Loucy (cell line): Measurements from ENCODE around the gene ATP1B2.

ENCODE experiments used
- H2AFZ ChIP-seq: fragments of 200-600 bp; sonication (generic); 2 replicates; pipeline ENCODE4 v1.6.0; 2016; ENCODE audit warnings: antibody characterized with exemption, mild to moderate bottlenecking, low read length, moderate library complexity
- H3F3A ChIP-seq: fragments of 200-600 bp; 2 replicates; pipeline ENCODE4 v1.6.0; 2016; ENCODE audit warnings: antibody characterized with exemption, low read depth, mild to moderate bottlenecking
- H3K27me3 ChIP-seq: fragments of 200-600 bp; sonication (generic); 2 replicates; pipeline ENCODE4 v1.6.1; 2014; ENCODE audit warnings: low read length, mild to moderate bottlenecking; ENCODE audit not compliant: insufficient read depth, poor library complexity, severe bottlenecking
- H3K36me3 ChIP-seq: fragments of 200-600 bp; sonication (generic); 2 replicates; pipeline ENCODE4 v1.6.1; 2016; ENCODE audit warnings: low read length; ENCODE audit not compliant: insufficient read depth
- H3K4me1 ChIP-seq: fragments of 200-600 bp; sonication (generic); 2 replicates; pipeline ENCODE4 v1.5.1; 2014; ENCODE audit warnings: low read length, mild to moderate bottlenecking; ENCODE audit not compliant: insufficient read depth, poor library complexity, severe bottlenecking
- H3K4me2 ChIP-seq: fragments of 200-600 bp; sonication (generic); 2 replicates; pipeline ENCODE4 v1.6.0; 2014; ENCODE audit warnings: antibody characterized with exemption, low read length, low read depth, mild to moderate bottlenecking; ENCODE audit not compliant: poor library complexity, severe bottlenecking
- H3K4me3 ChIP-seq: fragments of 200-600 bp; sonication (generic); 2 replicates; pipeline ENCODE4 v1.5.1; 2014; ENCODE audit warnings: low read length, mild to moderate bottlenecking, mixed read lengths; ENCODE audit not compliant: poor library complexity, severe bottlenecking
- H3K79me2 ChIP-seq: fragments of 200-600 bp; sonication (generic); 2 replicates; pipeline ENCODE4 v1.6.1; 2014; ENCODE audit warnings: low read length; ENCODE audit not compliant: insufficient read depth
- H3K9ac ChIP-seq: fragments of 200-600 bp; sonication (generic); 2 replicates; pipeline ENCODE4 v1.6.0; 2014; ENCODE audit warnings: mild to moderate bottlenecking, low read depth, low read length, moderate library complexity; ENCODE audit not compliant: poor library complexity, severe bottlenecking
- H3K9me2 ChIP-seq: fragments of 200-600 bp; sonication (generic); replicated peaks from 2 replicates; pipeline ENCODE4 v1.6.1; 2016; ENCODE audit warnings: low read depth, low read length, mixed read lengths
- H3K9me3 ChIP-seq: fragments of 200-600 bp; sonication (generic); 2 replicates; pipeline ENCODE4 v1.6.1; 2014; ENCODE audit warnings: mild to moderate bottlenecking, antibody characterized with exemption, low read length, low read depth; ENCODE audit not compliant: insufficient read depth
- H4K20me1 ChIP-seq: fragments of 200-600 bp; sonication (generic); 2 replicates; pipeline ENCODE4 v1.6.0; 2014; ENCODE audit warnings: antibody characterized with exemption, low read length, mild to moderate bottlenecking; ENCODE audit not compliant: insufficient read depth, poor library complexity, severe bottlenecking
- EZH2phosphoT487 ChIP-seq: fragments of 200-600 bp; IDR thresholded peaks from 2 replicates; pipeline ENCODE4 v1.6.1; 2018; ENCODE audit warnings: antibody characterized with exemption, mild to moderate bottlenecking, moderate library complexity, borderline replicate concordance
- TF ChIP-seq, protein P1 (sequence below): fragments of 200-600 bp; sonication (generic); conservative IDR thresholded peaks from 2 replicates; pipeline ENCODE4 v1.5.1; 2014; ENCODE audit warnings: mild to moderate bottlenecking, antibody characterized with exemption, low read length

ATP1B2 gene

DNA sequence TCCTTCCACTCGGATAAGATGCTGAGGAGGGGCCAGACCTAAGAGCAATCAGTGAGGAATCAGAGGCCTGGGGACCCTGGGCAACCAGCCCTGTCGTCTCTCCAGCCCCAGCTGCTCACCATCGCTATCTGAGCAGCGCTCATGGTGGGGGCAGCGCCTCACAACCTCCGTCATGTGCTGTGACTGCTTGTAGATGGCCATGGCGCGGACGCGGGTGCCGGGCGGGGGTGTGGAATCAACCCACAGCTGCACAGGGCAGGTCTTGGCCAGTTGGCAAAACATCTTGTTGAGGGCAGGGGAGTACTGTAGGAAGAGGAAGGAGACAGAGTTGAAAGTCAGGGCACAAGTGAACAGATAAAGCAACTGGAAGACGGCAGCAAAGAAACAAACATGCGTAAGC is 24.2 kb downstream of the ATP1B2 start:
- Histone ChIP-seq H3K36me3 (peaks cover 55% of the 10 kb centered on the region), H3K4me2 (no peak overlapping the region), H3F3A (no peaks in the 10 kb centered on the region)

DNA sequence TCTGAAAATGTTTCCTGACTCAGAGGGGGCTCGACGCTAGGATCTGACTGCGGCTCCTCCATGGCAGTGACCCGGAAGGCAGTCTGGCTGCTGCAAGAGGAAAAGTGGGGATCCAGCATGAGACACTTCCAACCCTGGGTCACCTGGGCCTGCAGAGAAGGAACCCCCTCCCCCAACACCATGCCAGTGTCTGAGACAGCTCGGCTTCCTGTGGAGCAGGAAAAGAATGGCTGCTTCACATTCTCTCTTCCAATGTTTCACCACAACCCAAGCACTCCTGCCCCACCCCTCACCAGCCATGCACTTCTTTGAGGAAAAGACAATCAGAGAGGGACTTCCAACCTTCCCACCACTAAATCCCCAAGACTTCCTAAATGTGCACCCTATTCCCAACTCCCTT is 25.8 kb downstream of the ATP1B2 start:
- TF ChIP-seq EZH2phosphoT487 = no peak
- TF ChIP-seq, protein P1, sequence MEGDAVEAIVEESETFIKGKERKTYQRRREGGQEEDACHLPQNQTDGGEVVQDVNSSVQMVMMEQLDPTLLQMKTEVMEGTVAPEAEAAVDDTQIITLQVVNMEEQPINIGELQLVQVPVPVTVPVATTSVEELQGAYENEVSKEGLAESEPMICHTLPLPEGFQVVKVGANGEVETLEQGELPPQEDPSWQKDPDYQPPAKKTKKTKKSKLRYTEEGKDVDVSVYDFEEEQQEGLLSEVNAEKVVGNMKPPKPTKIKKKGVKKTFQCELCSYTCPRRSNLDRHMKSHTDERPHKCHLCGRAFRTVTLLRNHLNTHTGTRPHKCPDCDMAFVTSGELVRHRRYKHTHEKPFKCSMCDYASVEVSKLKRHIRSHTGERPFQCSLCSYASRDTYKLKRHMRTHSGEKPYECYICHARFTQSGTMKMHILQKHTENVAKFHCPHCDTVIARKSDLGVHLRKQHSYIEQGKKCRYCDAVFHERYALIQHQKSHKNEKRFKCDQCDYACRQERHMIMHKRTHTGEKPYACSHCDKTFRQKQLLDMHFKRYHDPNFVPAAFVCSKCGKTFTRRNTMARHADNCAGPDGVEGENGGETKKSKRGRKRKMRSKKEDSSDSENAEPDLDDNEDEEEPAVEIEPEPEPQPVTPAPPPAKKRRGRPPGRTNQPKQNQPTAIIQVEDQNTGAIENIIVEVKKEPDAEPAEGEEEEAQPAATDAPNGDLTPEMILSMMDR = no peak
- peaks cover 14% of the 10 kb centered on the region for H4K20me1 ChIP-seq
- H3K9me2 ChIP-seq = no peaks in the 10 kb centered on the region
- H3F3A ChIP-seq = no peaks in the 10 kb centered on the region
- H3K79me2 ChIP-seq = peaks cover 19% of the 10 kb centered on the region
- no peak overlapping the region for H3K9ac ChIP-seq
- H3K4me1 ChIP-seq = no peaks in the 10 kb centered on the region
- H3K4me2 ChIP-seq = no peak overlapping the region
- no peak overlapping the region for H3K4me3 ChIP-seq
- H3K36me3 ChIP-seq = peaks cover 40% of the 10 kb centered on the region
- no peaks in the 10 kb centered on the region for H3K27me3 ChIP-seq
- no peak overlapping the region for H2AFZ ChIP-seq
- peaks cover 9% of the 10 kb centered on the region; the same call in 1 of the 2 replicates for H3K9me3 ChIP-seq

More for the DNA sequence above, 24.2 kb downstream of the ATP1B2 start:
- Histone ChIP-seq H3K79me2 (peaks cover 9% of the 10 kb centered on the region), H2AFZ (no peak overlapping the region), H3K9me3 (peaks cover 9% of the 10 kb centered on the region; the same call in 1 of the 2 replicates), H3K4me1 (no peaks in the 10 kb centered on the region), H3K9ac (no peak overlapping the region), H4K20me1 (peaks cover 11% of the 10 kb centered on the region), H3K4me3 (no peak overlapping the region), H3K27me3 (no peaks in the 10 kb centered on the region), H3K9me2 (no peaks in the 10 kb centered on the region)
- TF ChIP-seq, protein P1 = no peak
- TF ChIP-seq EZH2phosphoT487 = no peak

DNA sequence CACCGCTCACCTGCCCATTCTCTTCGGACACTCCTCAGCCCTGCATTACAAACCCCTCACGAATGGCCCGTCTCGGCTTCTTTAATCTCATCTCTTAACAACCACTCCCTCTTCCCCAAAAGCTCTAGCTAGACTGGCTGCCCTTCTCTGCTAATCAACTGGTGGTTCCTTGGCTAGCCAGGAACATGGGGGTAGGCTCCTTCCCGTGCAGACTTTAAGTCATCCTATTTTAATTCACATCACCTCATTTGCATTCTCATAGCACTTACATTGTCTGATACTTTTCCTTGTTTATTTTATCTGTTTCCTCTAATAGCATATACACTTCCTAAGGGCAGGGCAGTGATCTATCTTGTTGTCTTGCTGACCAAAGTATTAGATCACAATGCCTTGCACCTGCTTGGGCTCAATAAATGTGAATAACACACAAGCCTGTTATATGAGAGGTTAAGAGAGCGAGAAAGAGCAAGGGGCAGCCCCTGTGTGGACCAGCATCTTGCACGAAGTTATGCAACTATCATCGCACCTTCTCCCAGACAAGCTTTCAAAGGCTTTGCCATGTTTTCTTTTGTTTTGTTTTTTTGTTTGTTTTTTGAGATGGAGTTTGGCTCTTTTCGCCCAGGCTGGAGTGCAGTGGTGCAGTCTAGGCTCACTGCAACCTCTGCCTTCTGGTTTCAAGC is 26.8 kb downstream of the ATP1B2 start:
- Histone ChIP-seq H3K9ac (no peak overlapping the region), H3K4me3 (no peak overlapping the region)

More for the DNA sequence above, 26.8 kb downstream of the ATP1B2 start:
- Histone ChIP-seq H2AFZ (no peak overlapping the region), H3K36me3 (peaks cover 37% of the 10 kb centered on the region), H3K9me2 (no peaks in the 10 kb centered on the region), H3K79me2 (peaks cover 29% of the 10 kb centered on the region), H3K27me3 (no peaks in the 10 kb centered on the region), H3K4me2 (no peak overlapping the region), H4K20me1 (peaks cover 18% of the 10 kb centered on the region), H3K4me1 (no peaks in the 10 kb centered on the region), H3K9me3 (peaks cover 9% of the 10 kb centered on the region; the same call in 1 of the 2 replicates), H3F3A (no peaks in the 10 kb centered on the region)
- TF ChIP-seq EZH2phosphoT487 = no peak
- TF ChIP-seq, protein P1 = no peak
